ENCODE results near the gene GLI3.

Gene GLI3

DNA sequence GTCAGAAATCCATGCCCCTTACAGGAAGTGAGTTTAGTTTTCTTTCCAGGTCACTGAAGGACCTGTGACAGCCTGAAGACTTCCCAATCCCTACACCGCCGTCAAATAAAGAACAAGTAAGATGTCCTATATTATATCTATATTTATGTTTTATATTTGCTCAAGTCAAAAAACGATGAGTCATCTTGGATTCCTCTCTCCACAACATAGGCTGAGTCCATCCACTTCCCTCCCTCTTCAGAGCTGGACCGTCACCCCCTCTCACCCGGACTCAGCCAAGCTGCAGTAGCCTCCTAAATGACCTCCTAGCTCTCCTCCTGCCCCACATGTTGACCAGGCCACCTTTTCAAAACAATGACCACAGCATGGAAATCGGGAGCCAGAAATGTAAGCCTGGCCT lies 53.5 kb downstream of the GLI3 start:
- TF ChIP-seq, protein P1, sequence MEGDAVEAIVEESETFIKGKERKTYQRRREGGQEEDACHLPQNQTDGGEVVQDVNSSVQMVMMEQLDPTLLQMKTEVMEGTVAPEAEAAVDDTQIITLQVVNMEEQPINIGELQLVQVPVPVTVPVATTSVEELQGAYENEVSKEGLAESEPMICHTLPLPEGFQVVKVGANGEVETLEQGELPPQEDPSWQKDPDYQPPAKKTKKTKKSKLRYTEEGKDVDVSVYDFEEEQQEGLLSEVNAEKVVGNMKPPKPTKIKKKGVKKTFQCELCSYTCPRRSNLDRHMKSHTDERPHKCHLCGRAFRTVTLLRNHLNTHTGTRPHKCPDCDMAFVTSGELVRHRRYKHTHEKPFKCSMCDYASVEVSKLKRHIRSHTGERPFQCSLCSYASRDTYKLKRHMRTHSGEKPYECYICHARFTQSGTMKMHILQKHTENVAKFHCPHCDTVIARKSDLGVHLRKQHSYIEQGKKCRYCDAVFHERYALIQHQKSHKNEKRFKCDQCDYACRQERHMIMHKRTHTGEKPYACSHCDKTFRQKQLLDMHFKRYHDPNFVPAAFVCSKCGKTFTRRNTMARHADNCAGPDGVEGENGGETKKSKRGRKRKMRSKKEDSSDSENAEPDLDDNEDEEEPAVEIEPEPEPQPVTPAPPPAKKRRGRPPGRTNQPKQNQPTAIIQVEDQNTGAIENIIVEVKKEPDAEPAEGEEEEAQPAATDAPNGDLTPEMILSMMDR (IDR thresholded peaks at IDR 0.05; ENCODE audit: low read depth, low read length) = no peak
- Histone ChIP-seq H3K36me3 (no peaks in the 10 kb centered on the region), H3K9me3 (ENCODE audit: severe bottlenecking) (no peaks in the 10 kb centered on the region), H3K27me3 (ENCODE audit: insufficient read depth, low read depth, severe bottlenecking) (no peaks in the 10 kb centered on the region), H3K27ac (no peak overlapping the region), H3K4me3 (ENCODE audit: low read depth, low read length) (no peak overlapping the region)
- DNase-seq = no peak

DNA sequence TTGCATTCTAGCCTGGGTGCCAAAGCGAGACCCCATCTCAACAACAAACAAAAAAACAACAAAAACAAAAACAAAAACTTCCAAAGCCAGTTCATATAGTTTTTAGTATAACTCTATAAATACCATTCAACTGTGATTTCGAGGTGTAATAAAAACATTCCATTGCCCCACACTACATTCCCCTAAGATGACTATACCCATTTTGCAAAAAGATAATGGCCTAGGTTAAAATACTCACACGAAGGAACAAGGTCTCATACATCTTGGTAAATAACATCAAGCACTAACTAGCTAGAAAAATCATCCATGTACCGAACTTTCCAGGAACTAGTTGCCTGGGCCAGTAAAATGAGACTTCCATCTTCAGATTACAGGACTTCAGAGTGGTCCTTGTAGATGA lies 55.4 kb downstream of the GLI3 start:
- H3K27ac ChIP-seq = no peak overlapping the region
- H3K4me3 ChIP-seq (ENCODE audit: low read depth, low read length) = no peak overlapping the region
- no peaks in the 10 kb centered on the region for H3K9me3 ChIP-seq (ENCODE audit: severe bottlenecking)
- TF ChIP-seq, protein P1 (IDR thresholded peaks at IDR 0.05; ENCODE audit: low read depth, low read length) = no peak
- no peaks in the 10 kb centered on the region for H3K27me3 ChIP-seq (ENCODE audit: insufficient read depth, low read depth, severe bottlenecking)
- H3K36me3 ChIP-seq = no peaks in the 10 kb centered on the region
- DNase-seq = no peak

DNA sequence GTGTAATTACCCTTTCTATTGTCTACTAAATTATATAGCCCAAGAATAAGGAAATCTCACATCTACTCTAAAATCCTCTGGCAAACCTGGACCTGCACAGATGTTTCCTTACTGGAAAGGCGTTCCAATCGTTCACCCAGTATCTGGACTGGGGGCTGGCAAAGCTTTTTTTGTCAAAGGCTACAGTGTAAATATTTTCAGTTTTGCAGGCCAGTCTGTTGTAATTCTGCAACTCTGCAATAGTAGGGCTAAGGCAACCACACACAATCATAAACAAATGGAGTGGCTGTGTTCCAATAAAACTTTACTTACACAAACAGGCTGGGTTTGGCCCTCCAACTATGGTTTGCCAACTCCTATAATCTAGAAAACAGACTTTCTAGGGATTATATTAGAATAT lies 56.2 kb downstream of the GLI3 start:
- H3K4me3 ChIP-seq (ENCODE audit: low read depth, low read length) = no peak overlapping the region
- TF ChIP-seq, protein P1 (IDR thresholded peaks at IDR 0.05; ENCODE audit: low read depth, low read length) = no peak
- no peak for DNase-seq

GRCh38 chr7:42176724-42177101 lies 60.3 kb downstream of the GLI3 start:
- H3K27me3 ChIP-seq (ENCODE audit: insufficient read depth, low read depth, severe bottlenecking) = no peaks in the 10 kb centered on the region
- H3K27ac ChIP-seq = no peak overlapping the region
- DNase-seq = no peak
- no peaks in the 10 kb centered on the region for H3K9me3 ChIP-seq (ENCODE audit: severe bottlenecking)
- no peaks in the 10 kb centered on the region for H3K36me3 ChIP-seq
- TF ChIP-seq, protein P1 (IDR thresholded peaks at IDR 0.05; ENCODE audit: low read depth, low read length) = no peak
- no peak overlapping the region for H3K4me3 ChIP-seq (ENCODE audit: low read depth, low read length)

More for the DNA sequence above, 56.2 kb downstream of the GLI3 start:
- no peaks in the 10 kb centered on the region for H3K9me3 ChIP-seq (ENCODE audit: severe bottlenecking)
- H3K27me3 ChIP-seq (ENCODE audit: insufficient read depth, low read depth, severe bottlenecking) = no peaks in the 10 kb centered on the region
- H3K36me3 ChIP-seq = no peaks in the 10 kb centered on the region
- H3K27ac ChIP-seq = no peak overlapping the region

DNA sequence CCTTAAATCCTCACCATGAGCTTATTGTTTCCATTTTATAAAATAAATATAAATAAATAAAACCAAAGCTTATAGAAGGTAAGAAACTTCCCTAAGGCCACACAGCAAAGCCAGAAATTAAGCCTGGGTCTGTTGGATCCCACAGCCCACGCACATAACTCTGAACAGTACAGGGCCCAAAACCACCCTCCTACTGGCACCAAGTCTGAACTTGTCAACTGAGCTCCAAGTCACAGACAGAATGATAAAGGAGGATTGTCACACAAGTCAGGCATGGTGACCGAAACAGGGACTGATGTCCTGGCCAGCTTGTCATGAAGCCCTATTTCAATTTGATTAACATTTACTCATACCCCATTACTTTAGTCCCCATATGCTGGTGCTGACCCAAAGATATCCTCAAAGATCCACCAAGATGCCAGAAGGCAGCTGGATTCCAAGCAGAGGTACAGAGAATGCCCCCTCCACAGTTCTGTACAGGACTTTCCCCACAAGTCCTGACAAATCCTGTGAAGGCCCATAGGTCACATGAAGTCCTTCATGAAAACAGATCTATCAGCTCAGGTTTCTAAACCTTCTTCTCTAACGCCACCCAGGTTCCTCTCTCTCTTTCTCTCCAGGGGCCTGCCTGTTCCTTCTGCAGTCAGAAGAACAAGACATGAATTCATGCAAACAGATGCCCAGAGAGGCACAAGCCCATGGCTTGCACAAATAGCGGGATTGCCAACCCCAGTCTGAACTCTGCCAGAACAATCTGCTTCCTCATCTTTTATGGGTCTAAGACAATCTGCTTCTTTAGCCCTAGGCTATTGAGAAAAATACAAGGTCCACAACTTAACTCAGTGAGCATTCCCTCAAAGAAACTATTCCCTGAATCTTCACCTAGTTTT lies 60.9 kb downstream of the GLI3 start:
- DNase-seq = no peak
- Histone ChIP-seq H3K27ac (no peak overlapping the region), H3K4me3 (ENCODE audit: low read depth, low read length) (no peak overlapping the region), H3K9me3 (ENCODE audit: severe bottlenecking) (no peaks in the 10 kb centered on the region), H3K36me3 (no peaks in the 10 kb centered on the region), H3K27me3 (ENCODE audit: insufficient read depth, low read depth, severe bottlenecking) (no peaks in the 10 kb centered on the region)
- TF ChIP-seq, protein P1 (IDR thresholded peaks at IDR 0.05; ENCODE audit: low read depth, low read length) = no peak
